Activated CD8-positive, alpha-beta T cell treated with anti-CD3 and anti-CD28 coated beads for 36 hours (primary cell): ENCODE measurements around the gene TOM1L2. TPM values are rescaled to one million over a fixed set of nuclear protein-coding genes. Genes with fewer than 3 reads are reported as not detected.

Experiments used
- ATAC-seq: fragments of 200-7000 bp; cut with Tn5 transposase; one replicate; pipeline ENCODE4 v1.10.0; 2021; ENCODE audit warnings: mild to moderate bottlenecking, moderate library complexity
- CTCF ChIA-PET: fragments of 350-600 bp; sonication (Branson Sonifier 250); formaldehyde crosslinking; loops from one replicate; lab custom pipeline; 2021; ENCODE audit warnings: antibody characterized with exemption; lab: Charles Lee
- POLR2A ChIA-PET: fragments of 350-600 bp; sonication (Branson Sonifier 250); formaldehyde crosslinking; loops from one replicate; lab custom pipeline; 2021; ENCODE audit warnings: antibody characterized with exemption; lab: Charles Lee
- DNase-seq: peaks from one replicate; pipeline ENCODE4 v3.0.0-alpha.2; 2020
- H3K27ac Mint-ChIP-seq: one replicate; pipeline ENCODE4 v1.8.0; 2021; ENCODE audit warnings: mild to moderate bottlenecking, mixed read lengths
- H3K27me3 Mint-ChIP-seq: one replicate; pipeline ENCODE4 v1.8.0; 2021; ENCODE audit warnings: mixed read lengths
- H3K36me3 Mint-ChIP-seq: one replicate; pipeline ENCODE4 v1.8.0; 2021; ENCODE audit warnings: low read depth, mixed read lengths
- H3K4me1 Mint-ChIP-seq: one replicate; pipeline ENCODE4 v1.8.0; 2021; ENCODE audit warnings: low read depth, mixed read lengths
- H3K4me3 Mint-ChIP-seq: one replicate; pipeline ENCODE4 v1.8.0; 2021; ENCODE audit warnings: mild to moderate bottlenecking, moderate library complexity, mixed read lengths
- H3K9me3 Mint-ChIP-seq: one replicate; pipeline ENCODE4 v1.8.0; 2021; ENCODE audit warnings: mixed read lengths
- intact Hi-C: fragments of 100-400 bp; cut with micrococcal nuclease; formaldehyde crosslinking; loops from one replicate; pipeline ENCODE4 v1.10.0; 2022
- total RNA-seq, 2 experiments: library from RNA; stranded (reverse); gene quantifications; one replicate each; pipeline ENCODE4 v1.2.3, GENCODE V29; 2021
- TF ChIP-seq, protein P1 (sequence below): fragments of 200-600 bp; IDR thresholded peaks from one replicate; pipeline ENCODE4 v1.8.0; 2022; ENCODE audit warnings: antibody characterized with exemption, mild to moderate bottlenecking

The TOM1L2 gene
- total RNA-seq, 2 experiments from 2014 or later, result 10.3 to 10.8 TPM

DNA sequence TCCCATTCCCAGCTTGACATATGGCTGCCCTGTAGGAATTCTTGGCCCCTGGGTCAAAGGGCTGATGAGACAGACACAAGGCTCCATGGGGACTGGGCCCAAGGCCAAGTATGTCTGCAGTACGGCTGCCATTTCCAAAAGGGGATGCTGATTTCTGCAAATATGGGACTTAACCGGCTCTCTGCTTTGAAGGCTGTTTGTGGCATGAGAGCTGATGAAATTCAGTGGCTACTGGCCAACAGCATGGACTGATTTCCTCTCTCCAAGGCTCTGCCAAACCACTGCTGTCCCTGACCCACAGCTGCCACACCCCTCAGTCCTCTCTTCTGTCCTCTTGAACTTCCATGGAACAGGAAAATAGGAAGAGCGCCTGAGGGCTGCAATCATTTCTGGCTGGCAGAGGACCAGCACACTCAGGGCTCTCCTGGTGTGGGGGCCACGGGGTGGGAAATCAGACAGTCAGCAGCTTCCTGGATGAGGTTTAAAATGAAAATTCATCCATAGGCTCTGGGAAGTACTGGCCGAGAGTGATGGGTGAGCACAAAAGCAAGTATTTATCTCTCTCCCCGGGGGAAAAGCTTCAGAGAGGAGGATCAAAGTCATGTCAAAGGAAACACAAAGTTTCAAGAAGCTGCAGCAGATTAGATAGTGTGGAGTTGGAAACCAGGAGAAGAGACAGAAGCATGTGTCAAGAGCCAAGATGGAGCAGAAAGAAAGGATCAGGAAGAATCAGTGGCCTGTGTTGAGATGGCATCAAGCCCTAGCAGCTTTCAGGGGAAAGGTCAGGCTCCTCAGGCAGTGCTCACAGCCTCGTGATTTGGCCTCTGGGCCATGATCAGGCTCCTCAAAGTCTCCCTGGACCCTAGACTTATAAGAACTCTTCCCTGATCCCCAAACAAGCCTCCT lies 71.3 kb downstream of the TOM1L2 start:
- no peaks in the 10 kb centered on the region for H3K27me3 Mint-ChIP-seq
- CTCF ChIA-PET, result interaction anchor here (0.7 to 1.8 kb wide), 5 partner anchors 9 to 88 kb away, joined by 4 to 8 read pairs (median 4); no protein-coding TSS in a partner anchor

GRCh38 chr17:17899486-17899885 lies 72.7 kb downstream of the TOM1L2 start:
- TF ChIP-seq, protein P1, sequence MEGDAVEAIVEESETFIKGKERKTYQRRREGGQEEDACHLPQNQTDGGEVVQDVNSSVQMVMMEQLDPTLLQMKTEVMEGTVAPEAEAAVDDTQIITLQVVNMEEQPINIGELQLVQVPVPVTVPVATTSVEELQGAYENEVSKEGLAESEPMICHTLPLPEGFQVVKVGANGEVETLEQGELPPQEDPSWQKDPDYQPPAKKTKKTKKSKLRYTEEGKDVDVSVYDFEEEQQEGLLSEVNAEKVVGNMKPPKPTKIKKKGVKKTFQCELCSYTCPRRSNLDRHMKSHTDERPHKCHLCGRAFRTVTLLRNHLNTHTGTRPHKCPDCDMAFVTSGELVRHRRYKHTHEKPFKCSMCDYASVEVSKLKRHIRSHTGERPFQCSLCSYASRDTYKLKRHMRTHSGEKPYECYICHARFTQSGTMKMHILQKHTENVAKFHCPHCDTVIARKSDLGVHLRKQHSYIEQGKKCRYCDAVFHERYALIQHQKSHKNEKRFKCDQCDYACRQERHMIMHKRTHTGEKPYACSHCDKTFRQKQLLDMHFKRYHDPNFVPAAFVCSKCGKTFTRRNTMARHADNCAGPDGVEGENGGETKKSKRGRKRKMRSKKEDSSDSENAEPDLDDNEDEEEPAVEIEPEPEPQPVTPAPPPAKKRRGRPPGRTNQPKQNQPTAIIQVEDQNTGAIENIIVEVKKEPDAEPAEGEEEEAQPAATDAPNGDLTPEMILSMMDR, result no peak
- Mint-ChIP-seq H3K27me3 (no peaks in the 10 kb centered on the region), H3K27ac (no peak overlapping the region)

More for the DNA sequence above, 71.3 kb downstream of the TOM1L2 start:
- Mint-ChIP-seq H3K9me3 (no peaks in the 10 kb centered on the region), H3K4me3 (no peak overlapping the region), H3K36me3 (peaks cover 6% of the 10 kb centered on the region), H3K27ac (no peak overlapping the region), H3K4me1 (peaks cover 5% of the 10 kb centered on the region)
- no peak for DNase-seq
- POLR2A ChIA-PET, result no interaction called here
- ATAC-seq, result no peak
- intact Hi-C loops, result no loop called here
- TF ChIP-seq, protein P1, result no peak

DNA sequence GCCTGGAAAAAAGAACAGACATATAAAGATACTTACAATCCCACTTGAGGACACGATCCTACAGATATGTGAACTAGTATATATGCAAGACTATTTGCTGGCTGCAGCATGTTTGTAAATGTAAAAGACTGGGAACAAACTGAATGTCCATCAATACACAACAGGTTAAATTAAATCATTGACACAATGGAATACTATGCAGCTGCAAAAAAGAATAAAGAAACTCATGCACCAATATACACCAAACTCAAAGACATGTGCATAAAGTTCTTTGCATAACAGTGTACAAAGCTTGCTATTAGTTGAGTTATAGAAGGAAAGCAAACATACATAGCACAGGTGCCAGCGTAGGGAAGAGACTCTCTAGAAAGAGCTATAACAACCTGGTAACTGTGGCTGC lies 73.5 kb downstream of the TOM1L2 start:
- TF ChIP-seq, protein P1, result no peak
- CTCF ChIA-PET, result interaction anchor here (1.0 to 2.0 kb wide), 4 partner anchors 19 to 135 kb away, joined by 3 to 8 read pairs (median 4); no protein-coding TSS in a partner anchor
- Mint-ChIP-seq H3K27me3 (no peaks in the 10 kb centered on the region), H3K36me3 (peaks cover 6% of the 10 kb centered on the region), H3K9me3 (no peaks in the 10 kb centered on the region), H3K4me1 (peaks cover 5% of the 10 kb centered on the region), H3K4me3 (no peak overlapping the region), H3K27ac (no peak overlapping the region)
- DNase-seq (no peak), ATAC-seq (no peak)
- intact Hi-C loops, result loop anchor here (10.0 kb wide), 1 partner anchor 136 kb away; the partner anchor contains the start of genes ATPAF2 and GID4
- POLR2A ChIA-PET, result interaction anchor here (1.4 kb wide), 1 partner anchor 9 kb away, joined by 3 read pairs; no protein-coding TSS in a partner anchor

More at GRCh38 chr17:17899486-17899885, 72.7 kb downstream of the TOM1L2 start:
- ChIA-PET POLR2A (no interaction called here), CTCF (interaction anchor here (1.1 to 2.0 kb wide), 3 partner anchors 20 to 134 kb away, joined by 3 to 8 read pairs (median 4); no protein-coding TSS in a partner anchor)
- H3K9me3 Mint-ChIP-seq, result no peaks in the 10 kb centered on the region
- intact Hi-C loops, result loop anchor here (10.0 kb wide), 1 partner anchor 135 kb away; the partner anchor contains the start of genes ATPAF2 and GID4
- DNase-seq (no peak), ATAC-seq (no peak)
- peaks cover 6% of the 10 kb centered on the region for H3K36me3 Mint-ChIP-seq
- no peak overlapping the region for H3K4me3 Mint-ChIP-seq
- H3K4me1 Mint-ChIP-seq, result peaks cover 5% of the 10 kb centered on the region

GRCh38 chr17:17897442-17897841 lies 74.8 kb downstream of the TOM1L2 start:
- ChIA-PET POLR2A (interaction anchor here (1.1 to 1.4 kb wide), 2 partner anchors 11 to 16 kb away, joined by 3 read pairs; no protein-coding TSS in a partner anchor), CTCF (interaction anchor here (1.1 kb wide), 1 partner anchor 22 kb away, joined by 3 read pairs; no protein-coding TSS in a partner anchor)
- ATAC-seq, result no peak
- Mint-ChIP-seq H3K27me3 (no peaks in the 10 kb centered on the region), H3K4me3 (no peak overlapping the region), H3K36me3 (peaks cover 7% of the 10 kb centered on the region), H3K4me1 (peaks cover 5% of the 10 kb centered on the region), H3K9me3 (no peaks in the 10 kb centered on the region), H3K27ac (no peak overlapping the region)
- intact Hi-C loops, result loop anchor here (10.0 kb wide), 1 partner anchor 137 kb away; the partner anchor contains the start of genes ATPAF2 and GID4
- no peak for DNase-seq
- TF ChIP-seq, protein P1, result no peak
